Coronary artery (tissue), 2 donors: ENCODE measurements around the gene WDR4.
A peak's percentile ranks its signal among the peaks of the same experiment; 100 is the strongest.
"Not testable (repeated sequence)": the region's sequence is repeated elsewhere in the genome, so short reads cannot be mapped to it uniquely, and the experiment has no call there.

Source experiments
- DNase-seq: peaks from one replicate; pipeline ENCODE4 v3.0.0-alpha.2; 2017; ENCODE audit warnings: low spot score
- H3K27ac ChIP-seq, 2 donors: fragments of 200-600 bp; sonication (generic); one replicate each; pipeline ENCODE4 v1.5.1; 2016 to 2019
- H3K4me3 ChIP-seq: fragments of 200-600 bp; sonication (generic); 2 replicates; pipeline ENCODE4 v1.5.1; 2016; ENCODE audit warnings: mild to moderate bottlenecking, moderate library complexity
- TF ChIP-seq, protein P1 (sequence below): fragments of 200-600 bp; sonication (generic); IDR thresholded peaks from one replicate; pipeline ENCODE4 v1.5.1; 2019; ENCODE audit warnings: antibody characterized with exemption

Gene WDR4, protein sequence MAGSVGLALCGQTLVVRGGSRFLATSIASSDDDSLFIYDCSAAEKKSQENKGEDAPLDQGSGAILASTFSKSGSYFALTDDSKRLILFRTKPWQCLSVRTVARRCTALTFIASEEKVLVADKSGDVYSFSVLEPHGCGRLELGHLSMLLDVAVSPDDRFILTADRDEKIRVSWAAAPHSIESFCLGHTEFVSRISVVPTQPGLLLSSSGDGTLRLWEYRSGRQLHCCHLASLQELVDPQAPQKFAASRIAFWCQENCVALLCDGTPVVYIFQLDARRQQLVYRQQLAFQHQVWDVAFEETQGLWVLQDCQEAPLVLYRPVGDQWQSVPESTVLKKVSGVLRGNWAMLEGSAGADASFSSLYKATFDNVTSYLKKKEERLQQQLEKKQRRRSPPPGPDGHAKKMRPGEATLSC

DNA sequence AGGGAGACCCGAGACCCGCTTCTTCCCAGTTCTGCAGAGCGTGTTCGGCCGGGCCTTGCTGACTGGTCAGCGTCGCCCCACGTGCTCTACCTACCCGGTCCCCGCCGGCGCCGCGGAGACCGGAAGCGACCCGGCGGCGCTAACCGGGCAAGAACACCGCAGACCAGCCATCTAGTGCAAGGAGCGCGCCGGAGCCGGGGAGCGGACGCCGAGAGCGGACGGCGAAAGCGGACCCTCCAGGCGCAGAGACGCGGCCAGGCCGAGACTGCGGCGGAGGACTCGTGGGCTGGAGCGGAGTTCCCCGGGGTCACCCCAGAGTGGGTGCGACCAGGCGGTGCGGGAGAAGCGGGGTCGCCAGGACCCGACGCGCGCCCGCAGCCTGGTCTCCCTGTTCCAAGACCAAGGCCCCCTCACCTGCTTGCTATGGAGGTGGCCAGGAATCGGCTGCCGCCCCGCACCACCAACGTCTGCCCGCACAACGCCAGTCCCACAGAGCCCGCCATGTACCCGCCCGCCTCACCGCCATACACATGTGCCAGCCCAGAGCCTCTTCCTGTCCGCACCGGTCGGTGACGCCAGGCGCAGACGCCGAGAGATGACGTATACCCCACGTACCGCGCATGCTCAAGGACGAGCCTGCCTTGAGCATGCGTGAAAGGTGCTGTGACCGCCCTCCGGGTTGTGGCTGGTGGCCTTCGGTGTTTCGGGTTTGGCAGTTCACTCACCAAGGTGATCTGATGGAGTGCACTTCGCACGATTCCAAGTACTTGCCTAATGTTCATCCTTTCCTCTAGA lies at the start of gene WDR4:
Gene WDR4, minus strand, starts transcription at position 547 of the 795 bp plus-strand sequence. Its CDS starts 44 bp downstream, at position 503.
- DNase-seq = peak; percentile 98
- Histone ChIP-seq H3K27ac (peak within 1 kb of the TSS; percentile 63 to 88), H3K4me3 (peak within 1 kb of the TSS; percentile 98)
- TF ChIP-seq, protein P1, sequence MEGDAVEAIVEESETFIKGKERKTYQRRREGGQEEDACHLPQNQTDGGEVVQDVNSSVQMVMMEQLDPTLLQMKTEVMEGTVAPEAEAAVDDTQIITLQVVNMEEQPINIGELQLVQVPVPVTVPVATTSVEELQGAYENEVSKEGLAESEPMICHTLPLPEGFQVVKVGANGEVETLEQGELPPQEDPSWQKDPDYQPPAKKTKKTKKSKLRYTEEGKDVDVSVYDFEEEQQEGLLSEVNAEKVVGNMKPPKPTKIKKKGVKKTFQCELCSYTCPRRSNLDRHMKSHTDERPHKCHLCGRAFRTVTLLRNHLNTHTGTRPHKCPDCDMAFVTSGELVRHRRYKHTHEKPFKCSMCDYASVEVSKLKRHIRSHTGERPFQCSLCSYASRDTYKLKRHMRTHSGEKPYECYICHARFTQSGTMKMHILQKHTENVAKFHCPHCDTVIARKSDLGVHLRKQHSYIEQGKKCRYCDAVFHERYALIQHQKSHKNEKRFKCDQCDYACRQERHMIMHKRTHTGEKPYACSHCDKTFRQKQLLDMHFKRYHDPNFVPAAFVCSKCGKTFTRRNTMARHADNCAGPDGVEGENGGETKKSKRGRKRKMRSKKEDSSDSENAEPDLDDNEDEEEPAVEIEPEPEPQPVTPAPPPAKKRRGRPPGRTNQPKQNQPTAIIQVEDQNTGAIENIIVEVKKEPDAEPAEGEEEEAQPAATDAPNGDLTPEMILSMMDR = no peak

DNA sequence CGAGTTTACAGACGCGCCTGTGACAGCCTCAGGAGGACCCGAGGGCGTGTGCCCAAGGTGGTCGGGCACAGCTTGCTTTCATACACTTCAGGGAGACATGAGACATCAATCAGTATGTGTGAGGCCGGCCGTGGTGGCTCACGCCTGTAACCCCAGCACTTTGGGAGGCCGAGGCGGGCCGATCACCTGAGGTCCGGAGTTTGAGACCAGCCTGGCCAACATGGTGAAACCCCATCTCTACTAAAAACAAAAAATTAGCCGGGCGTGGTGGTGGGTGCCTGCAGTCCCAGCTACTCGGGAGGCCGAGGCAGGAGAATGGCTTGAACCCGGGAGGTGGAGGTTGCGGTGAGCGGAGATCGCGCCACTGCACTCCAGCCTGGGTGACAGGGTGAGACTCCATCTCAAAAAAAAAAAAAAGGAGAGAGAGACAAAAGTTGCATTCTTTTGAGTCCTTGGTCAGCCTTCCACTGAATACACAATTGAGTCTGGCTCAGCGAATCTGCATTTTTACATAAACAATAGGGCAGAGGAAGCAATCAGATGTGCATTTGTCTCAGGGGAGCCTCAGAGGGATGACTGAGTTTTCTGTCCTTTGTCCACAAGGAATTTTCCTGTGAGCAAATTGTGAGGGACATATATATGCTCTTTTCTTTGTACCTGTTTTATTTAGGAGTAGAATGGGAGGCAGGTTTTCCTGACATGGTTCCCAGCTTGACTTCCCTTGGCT lies 48.3 kb upstream of the WDR4 start:
- not testable (repeated sequence) for H3K27ac ChIP-seq, DNase-seq, H3K4me3 ChIP-seq

DNA sequence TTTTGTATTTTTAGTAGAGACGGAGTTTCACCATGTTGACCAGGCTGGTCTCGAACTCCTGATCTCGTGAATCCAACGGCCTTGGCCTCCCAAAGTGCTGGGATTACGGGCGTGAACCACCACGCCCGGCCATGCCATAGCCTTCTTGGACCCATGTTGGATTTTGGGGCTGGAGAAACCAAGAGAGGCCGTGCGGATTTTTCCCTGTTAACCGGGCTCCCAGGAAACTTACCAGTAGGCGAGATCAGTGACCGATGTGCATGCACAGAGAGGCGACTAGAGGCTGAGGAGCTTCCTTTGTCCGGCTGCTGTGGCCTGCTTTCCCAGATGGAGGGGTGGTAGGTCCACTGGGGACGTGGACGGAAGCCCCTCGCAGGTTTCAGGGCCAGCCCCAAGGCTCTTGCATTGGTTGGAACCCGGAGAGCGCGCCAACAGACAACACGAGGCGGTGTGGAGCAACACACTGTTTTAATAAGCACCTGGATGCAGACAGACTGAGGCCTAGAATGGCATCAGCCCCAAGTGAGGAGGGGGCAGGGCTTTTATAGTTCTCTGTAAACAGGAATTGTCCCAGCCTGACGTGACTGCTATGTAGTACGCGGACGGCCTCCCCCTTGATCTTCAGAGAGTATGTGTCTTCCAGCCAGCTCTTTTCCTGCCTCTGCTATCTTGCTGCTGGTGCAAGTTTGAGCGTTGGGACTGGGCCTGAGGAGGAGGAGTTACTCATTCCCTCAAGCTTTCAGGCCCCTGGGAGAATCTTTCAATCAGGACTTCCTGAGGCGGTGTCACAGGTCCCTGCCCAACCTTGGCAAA lies 46.0 kb upstream of the WDR4 start, which contains the start of gene ERVH48-1:
Gene ERVH48-1, minus strand, starts transcription at position 517 of the 813 bp plus-strand sequence. CDS start 6,624 bp downstream, outside the sequence.
- TF ChIP-seq, protein P1 = no peak
- DNase-seq = no peak
- no peak within 1 kb of the TSS for H3K4me3 ChIP-seq
- H3K27ac ChIP-seq = no peak within 1 kb of the TSS

DNA sequence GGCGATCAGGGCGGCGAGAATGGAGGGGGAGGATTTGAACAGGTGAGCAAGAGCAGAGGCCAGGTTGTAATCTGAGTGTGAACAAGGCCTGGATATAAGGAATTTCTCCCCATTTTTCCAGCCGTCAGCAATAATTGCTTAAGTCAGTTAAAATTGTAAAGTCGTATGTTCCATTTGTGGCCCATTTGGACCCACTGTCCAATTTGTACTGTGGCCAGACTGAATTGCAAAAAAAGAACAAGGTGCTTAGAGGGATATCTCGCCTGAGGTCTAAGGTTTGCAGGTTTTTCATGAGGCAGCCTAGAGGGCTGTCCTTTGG lies 45.1 kb upstream of the WDR4 start:
- H3K27ac ChIP-seq = no peak overlapping the region
- TF ChIP-seq, protein P1 = no peak
- peak overlapping the region; percentile 52 for H3K4me3 ChIP-seq
- no peak for DNase-seq

DNA sequence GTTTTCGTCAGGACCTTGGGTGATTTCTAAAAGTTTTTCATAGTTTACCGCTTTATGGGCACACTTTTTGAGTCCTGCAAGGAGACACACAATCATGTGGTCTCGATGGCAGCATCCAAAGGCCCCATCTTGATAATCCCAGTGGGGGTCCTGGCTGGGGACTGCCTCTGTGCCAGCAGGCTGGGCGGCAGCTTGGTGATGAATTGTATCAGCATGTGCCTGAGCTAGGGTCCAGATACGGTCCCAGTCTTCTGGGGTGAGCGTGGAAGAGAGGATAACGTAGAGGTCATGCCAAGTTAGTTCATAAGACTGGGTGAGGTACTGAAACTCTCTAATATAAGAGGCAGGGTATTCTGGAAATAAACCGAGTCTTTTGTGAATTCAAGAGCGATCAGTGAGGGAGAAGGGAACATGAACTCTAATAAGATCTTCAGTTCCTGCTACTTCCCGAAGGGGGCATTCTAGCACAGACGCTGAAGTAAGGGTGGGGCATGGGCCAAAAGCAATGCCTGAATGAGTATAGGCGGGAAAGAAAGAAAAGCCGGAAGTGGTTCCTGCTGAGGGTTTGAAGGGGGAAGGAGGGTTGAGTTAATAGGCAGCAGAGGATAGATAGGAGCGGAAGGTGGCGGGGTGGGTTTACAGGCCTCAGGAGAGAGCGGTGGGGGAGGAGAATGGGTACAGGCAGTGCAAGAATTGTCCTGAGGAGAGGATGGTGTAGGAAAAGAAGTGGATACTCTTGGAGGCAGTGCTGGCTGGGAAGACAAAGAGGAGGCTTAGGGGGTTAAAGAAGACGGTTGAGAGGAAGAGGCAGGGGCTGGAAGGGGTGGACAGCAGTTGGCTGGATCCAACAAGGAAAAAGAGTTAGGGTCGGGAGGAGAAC lies 44.5 kb upstream of the WDR4 start:
- peak; percentile 83 for DNase-seq
- peak overlapping the region; percentile 52 for H3K4me3 ChIP-seq
- TF ChIP-seq, protein P1 = peak; percentile 57
- no peak overlapping the region for H3K27ac ChIP-seq

DNA sequence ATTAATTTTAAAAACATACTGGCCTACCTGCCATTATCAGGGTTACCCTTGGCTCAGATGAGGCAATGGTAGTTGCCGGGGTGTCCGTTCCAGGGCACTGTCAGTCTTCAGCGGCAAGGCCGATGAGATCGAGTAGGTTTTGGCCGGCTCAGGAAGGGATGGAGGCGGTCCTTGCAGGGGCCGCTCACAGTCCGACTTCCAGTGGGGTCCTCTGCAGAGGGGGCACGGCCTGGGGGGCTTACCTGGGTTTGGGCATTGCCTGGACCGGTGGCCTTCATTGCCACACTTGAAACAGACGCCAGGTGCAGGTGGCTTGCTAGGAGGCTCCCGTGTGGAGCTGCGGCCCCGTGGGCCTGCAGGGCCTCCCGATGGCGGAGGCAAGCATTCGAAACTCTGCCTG lies 43.6 kb upstream of the WDR4 start:
- no peak overlapping the region for H3K4me3 ChIP-seq
- no peak for DNase-seq
- H3K27ac ChIP-seq = no peak overlapping the region

More for the DNA sequence above, 43.6 kb upstream of the WDR4 start:
- TF ChIP-seq, protein P1 = no peak
